Measurements from ENCODE around the gene INPP5K.
"Not testable (repeated sequence)": the region's sequence is repeated elsewhere in the genome, so short reads cannot be mapped to it uniquely, and the experiment has no call there.

Gene INPP5K

GRCh38 chr17:1546292-1546922 lies 30.0 kb upstream of the INPP5K start:
- FAIRE-seq: no peak

GRCh38 chr17:1545618-1546017 lies 29.2 kb upstream of the INPP5K start:
- FAIRE-seq: no peak

- FAIRE-seq: no peak
These were observed 25.9 kb upstream of the INPP5K start for GRCh38 chr17:1542316-1542715.

- FAIRE-seq: no peak
These were observed 25.0 kb upstream of the INPP5K start for GRCh38 chr17:1541367-1541904.

GRCh38 chr17:1539811-1540210 lies 23.4 kb upstream of the INPP5K start:
- FAIRE-seq: no peak

GRCh38 chr17:1535737-1536136 lies 19.3 kb upstream of the INPP5K start:
- FAIRE-seq: no peak

GRCh38 chr17:1533661-1534325 lies 17.4 kb upstream of the INPP5K start:
- no peak for FAIRE-seq

- FAIRE-seq: no peak
These were observed 16.6 kb upstream of the INPP5K start for GRCh38 chr17:1532836-1533602.

- no peak for FAIRE-seq
These were observed 13.5 kb upstream of the INPP5K start for GRCh38 chr17:1529863-1530262.

GRCh38 chr17:1526876-1527275 lies 10.5 kb upstream of the INPP5K start:
- FAIRE-seq: not testable (repeated sequence)

- FAIRE-seq: no peak
These were observed 6.2 kb upstream of the INPP5K start for GRCh38 chr17:1522626-1523025.

- no peak for FAIRE-seq
These were observed 4.8 kb upstream of the INPP5K start for GRCh38 chr17:1521086-1521640.

- no peak for FAIRE-seq
These were observed 3.3 kb upstream of the INPP5K start for GRCh38 chr17:1519678-1520077.

- FAIRE-seq: no peak
These were observed 2.0 kb upstream of the INPP5K start for GRCh38 chr17:1518410-1518809.

GRCh38 chr17:1515640-1516387 lies 598 bp downstream of the INPP5K start:
- FAIRE-seq: peak; percentile 80

GRCh38 chr17:1512351-1512750 lies 4.1 kb downstream of the INPP5K start:
- no peak for FAIRE-seq

- FAIRE-seq: no peak
These were observed 4.6 kb downstream of the INPP5K start for GRCh38 chr17:1511756-1512321.

- no peak for FAIRE-seq
These were observed 5.1 kb downstream of the INPP5K start for GRCh38 chr17:1511290-1511689.

GRCh38 chr17:1509290-1509881 lies 7.0 kb downstream of the INPP5K start:
- no peak for FAIRE-seq

- not testable (repeated sequence) for FAIRE-seq
These were observed 7.7 kb downstream of the INPP5K start for GRCh38 chr17:1508709-1509108.

- FAIRE-seq: no peak
These were observed 9.7 kb downstream of the INPP5K start for GRCh38 chr17:1506649-1507267.

All from endometrium (tissue), 2 donors.